OCI-LY3 (cell line): Measurements from ENCODE around the gene SP4.

ENCODE experiments used
- H2AFZ ChIP-seq: fragments of 200-600, 300-600 bp; shearing (Covaris generic); 2 replicates; pipeline ENCODE4 v1.6.0; 2014; ENCODE audit warnings: antibody characterized with exemption, low read depth, low read length
- H3K27ac ChIP-seq: fragments of 200-600, 300-600 bp; sonication (generic); 2 replicates; pipeline ENCODE4 v1.5.1; 2014; ENCODE audit warnings: mild to moderate bottlenecking, low read length, moderate library complexity, mixed read lengths
- H3K27me3 ChIP-seq: fragments of 200-600, 300-600 bp; sonication (generic); 2 replicates; pipeline ENCODE4 v1.6.1; 2014; ENCODE audit warnings: low read depth, low read length, mixed read lengths
- H3K36me3 ChIP-seq: fragments of 200-600, 300-600 bp; sonication (generic); replicated peaks from 2 replicates; pipeline ENCODE3; 2014; ENCODE audit warnings: low read depth, low read length, mixed read lengths
- H3K4me1 ChIP-seq: fragments of 300-600, 200-600 bp; sonication (generic); 2 replicates; pipeline ENCODE4 v1.6.1; 2014; ENCODE audit warnings: low read length, mixed read lengths
- H3K4me2 ChIP-seq: fragments of 200-600, 300-600 bp; sonication (generic); 2 replicates; pipeline ENCODE4 v1.6.1; 2014; ENCODE audit warnings: low read length, mixed read lengths
- H3K4me3 ChIP-seq: fragments of 300-600, 200-600 bp; sonication (generic); 2 replicates; pipeline ENCODE4 v1.5.1; 2014; ENCODE audit warnings: antibody characterized with exemption, mild to moderate bottlenecking, low read length, moderate library complexity
- H3K79me2 ChIP-seq: fragments of 300-600, 200-600 bp; shearing (Covaris generic); 2 replicates; pipeline ENCODE4 v1.6.1; 2014; ENCODE audit warnings: mild to moderate bottlenecking, low read length, mixed read lengths
- H3K9ac ChIP-seq: fragments of 300-600, 200-600 bp; shearing (Covaris generic); 2 replicates; pipeline ENCODE4 v1.6.0; 2014; ENCODE audit warnings: mild to moderate bottlenecking, low read length, moderate library complexity
- H3K9me3 ChIP-seq: fragments of 200-600, 300-600 bp; shearing (Covaris generic); 2 replicates; pipeline ENCODE4 v1.6.1; 2014; ENCODE audit warnings: low read length, mixed read lengths; ENCODE audit not compliant: insufficient read depth
- H4K20me1 ChIP-seq: fragments of 200-600, 300-600 bp; sonication (generic); 2 replicates; pipeline ENCODE4 v1.6.1; 2016; ENCODE audit warnings: low read length, mixed read lengths; ENCODE audit not compliant: insufficient read depth
- EZH2phosphoT487 ChIP-seq: fragments of 200-600 bp; shearing (Covaris generic); IDR thresholded peaks from 2 replicates; pipeline ENCODE4 v1.6.1; 2018; ENCODE audit warnings: antibody characterized with exemption, mixed run types, low read depth
- TF ChIP-seq, protein P1 (sequence below): fragments of 200-600, 300-600 bp; sonication (generic); IDR thresholded peaks from 2 replicates; pipeline ENCODE4 v1.5.1; 2014; ENCODE audit warnings: antibody characterized with exemption, low read length, low read depth

The SP4 gene

GRCh38 chr7:21413502-21413901, 14.4 kb upstream of the SP4 start:
- no peak overlapping the region for H3K4me2 ChIP-seq
- H3K9ac ChIP-seq, result no peak overlapping the region
- no peaks in the 10 kb centered on the region for H3K4me1 ChIP-seq
- H3K79me2 ChIP-seq, result no peaks in the 10 kb centered on the region
- H3K27ac ChIP-seq, result no peak overlapping the region
- no peaks in the 10 kb centered on the region for H3K27me3 ChIP-seq
- H3K9me3 ChIP-seq, result no peaks in the 10 kb centered on the region
- H2AFZ ChIP-seq, result no peak overlapping the region
- H3K36me3 ChIP-seq, result no peaks in the 10 kb centered on the region
- TF ChIP-seq EZH2phosphoT487, result no peak
- TF ChIP-seq, protein P1, sequence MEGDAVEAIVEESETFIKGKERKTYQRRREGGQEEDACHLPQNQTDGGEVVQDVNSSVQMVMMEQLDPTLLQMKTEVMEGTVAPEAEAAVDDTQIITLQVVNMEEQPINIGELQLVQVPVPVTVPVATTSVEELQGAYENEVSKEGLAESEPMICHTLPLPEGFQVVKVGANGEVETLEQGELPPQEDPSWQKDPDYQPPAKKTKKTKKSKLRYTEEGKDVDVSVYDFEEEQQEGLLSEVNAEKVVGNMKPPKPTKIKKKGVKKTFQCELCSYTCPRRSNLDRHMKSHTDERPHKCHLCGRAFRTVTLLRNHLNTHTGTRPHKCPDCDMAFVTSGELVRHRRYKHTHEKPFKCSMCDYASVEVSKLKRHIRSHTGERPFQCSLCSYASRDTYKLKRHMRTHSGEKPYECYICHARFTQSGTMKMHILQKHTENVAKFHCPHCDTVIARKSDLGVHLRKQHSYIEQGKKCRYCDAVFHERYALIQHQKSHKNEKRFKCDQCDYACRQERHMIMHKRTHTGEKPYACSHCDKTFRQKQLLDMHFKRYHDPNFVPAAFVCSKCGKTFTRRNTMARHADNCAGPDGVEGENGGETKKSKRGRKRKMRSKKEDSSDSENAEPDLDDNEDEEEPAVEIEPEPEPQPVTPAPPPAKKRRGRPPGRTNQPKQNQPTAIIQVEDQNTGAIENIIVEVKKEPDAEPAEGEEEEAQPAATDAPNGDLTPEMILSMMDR, result no peak
- no peaks in the 10 kb centered on the region for H4K20me1 ChIP-seq
- no peak overlapping the region for H3K4me3 ChIP-seq

DNA sequence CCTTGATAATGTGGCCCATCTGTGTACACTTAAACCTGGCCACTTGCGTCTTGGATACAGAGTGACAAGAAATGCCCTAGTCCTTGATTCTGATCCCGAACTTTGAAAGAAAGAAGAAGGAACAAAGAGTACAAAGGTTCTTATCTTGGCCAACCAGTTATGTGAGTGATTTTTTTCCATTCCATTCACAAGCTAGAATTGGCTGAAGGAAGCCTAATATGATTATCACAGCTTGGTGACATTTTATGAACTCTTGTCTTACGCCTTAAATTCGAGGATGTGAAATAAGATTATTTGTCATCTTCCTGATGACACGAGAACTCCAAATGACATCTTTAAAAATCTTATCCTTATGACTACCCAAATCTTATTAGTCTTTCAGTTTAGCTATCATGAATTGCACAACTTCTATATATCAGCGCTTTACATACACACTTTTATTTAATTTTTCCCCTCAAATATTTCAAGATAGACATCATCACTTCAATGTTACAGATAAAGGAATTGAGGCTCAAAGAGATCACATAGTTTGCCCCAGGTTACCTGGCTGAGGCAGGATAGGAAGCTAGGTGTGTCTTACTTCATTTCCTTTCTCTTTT, 13.0 kb upstream of the SP4 start:
- H3K36me3 ChIP-seq, result no peaks in the 10 kb centered on the region
- no peak overlapping the region for H3K27ac ChIP-seq
- no peak overlapping the region for H3K4me2 ChIP-seq
- H3K4me3 ChIP-seq, result no peak overlapping the region
- no peaks in the 10 kb centered on the region for H3K27me3 ChIP-seq
- H4K20me1 ChIP-seq, result no peaks in the 10 kb centered on the region
- H3K9ac ChIP-seq, result no peak overlapping the region
- H2AFZ ChIP-seq, result no peak overlapping the region
- H3K4me1 ChIP-seq, result no peaks in the 10 kb centered on the region
- no peaks in the 10 kb centered on the region for H3K9me3 ChIP-seq
- H3K79me2 ChIP-seq, result no peaks in the 10 kb centered on the region
- TF ChIP-seq, protein P1, result no peak
- TF ChIP-seq EZH2phosphoT487, result no peak

DNA sequence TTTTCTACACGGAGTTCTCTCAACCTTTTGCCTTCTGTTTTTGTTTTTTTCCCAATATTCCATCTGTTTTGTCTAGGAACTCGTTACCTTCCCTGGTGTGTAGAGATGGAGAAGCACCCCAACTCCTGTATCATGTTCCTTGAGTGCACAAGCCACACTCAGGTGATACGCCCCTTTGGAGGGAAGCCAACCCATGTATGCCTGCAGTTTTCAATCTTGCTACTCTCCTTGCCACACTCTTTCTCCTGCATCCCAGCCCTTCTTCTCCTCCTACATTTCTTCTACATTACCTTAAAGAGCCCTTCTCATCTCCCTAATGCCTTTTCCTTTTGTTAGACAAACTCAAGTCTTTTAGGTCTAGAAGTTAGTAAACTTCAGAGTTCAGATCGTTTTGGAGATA, 10.2 kb upstream of the SP4 start:
- H4K20me1 ChIP-seq, result no peaks in the 10 kb centered on the region
- H2AFZ ChIP-seq, result no peak overlapping the region
- H3K79me2 ChIP-seq, result no peaks in the 10 kb centered on the region
- no peaks in the 10 kb centered on the region for H3K27me3 ChIP-seq
- no peak overlapping the region for H3K27ac ChIP-seq
- H3K4me1 ChIP-seq, result no peaks in the 10 kb centered on the region
- H3K9ac ChIP-seq, result no peak overlapping the region
- no peaks in the 10 kb centered on the region for H3K9me3 ChIP-seq
- no peak overlapping the region for H3K4me3 ChIP-seq
- no peak overlapping the region for H3K4me2 ChIP-seq
- no peaks in the 10 kb centered on the region for H3K36me3 ChIP-seq
- TF ChIP-seq, protein P1, result no peak
- TF ChIP-seq EZH2phosphoT487, result no peak

DNA sequence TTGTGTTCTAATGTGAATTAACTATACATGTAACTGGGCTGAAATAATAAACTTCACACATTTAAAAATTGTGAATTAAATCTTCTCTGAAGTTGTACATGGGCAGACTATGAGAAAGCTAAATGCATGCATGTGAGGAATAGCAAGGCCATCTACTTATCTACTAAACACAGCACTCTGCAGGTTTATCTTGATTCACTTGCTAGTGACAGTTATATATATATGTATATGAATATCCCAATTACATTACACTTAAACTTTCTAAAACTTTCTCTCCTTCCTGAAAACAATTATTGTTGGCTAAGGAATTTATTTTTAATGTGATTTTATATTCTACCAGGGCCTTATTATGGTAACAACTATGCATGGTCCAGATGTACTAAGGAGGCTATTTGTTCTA, 5.1 kb upstream of the SP4 start:
- H3K4me3 ChIP-seq, result no peak overlapping the region
- H3K27me3 ChIP-seq, result no peaks in the 10 kb centered on the region
- H3K9ac ChIP-seq, result no peak overlapping the region
- peaks cover 8% of the 10 kb centered on the region for H3K4me1 ChIP-seq
- no peaks in the 10 kb centered on the region for H3K79me2 ChIP-seq
- H4K20me1 ChIP-seq, result no peaks in the 10 kb centered on the region
- no peaks in the 10 kb centered on the region for H3K36me3 ChIP-seq
- H3K4me2 ChIP-seq, result no peak overlapping the region
- H2AFZ ChIP-seq, result no peak overlapping the region
- no peaks in the 10 kb centered on the region for H3K9me3 ChIP-seq
- H3K27ac ChIP-seq, result no peak overlapping the region
- TF ChIP-seq, protein P1, result no peak
